ENCODE results near the gene PTPN14. TPM values are rescaled to one million over a fixed set of nuclear protein-coding genes. Genes with fewer than 3 reads are reported as not detected.

Gene PTPN14
- total RNA-seq, 2 donors from 2014 or later = 9.8 to 11.8 TPM

DNA sequence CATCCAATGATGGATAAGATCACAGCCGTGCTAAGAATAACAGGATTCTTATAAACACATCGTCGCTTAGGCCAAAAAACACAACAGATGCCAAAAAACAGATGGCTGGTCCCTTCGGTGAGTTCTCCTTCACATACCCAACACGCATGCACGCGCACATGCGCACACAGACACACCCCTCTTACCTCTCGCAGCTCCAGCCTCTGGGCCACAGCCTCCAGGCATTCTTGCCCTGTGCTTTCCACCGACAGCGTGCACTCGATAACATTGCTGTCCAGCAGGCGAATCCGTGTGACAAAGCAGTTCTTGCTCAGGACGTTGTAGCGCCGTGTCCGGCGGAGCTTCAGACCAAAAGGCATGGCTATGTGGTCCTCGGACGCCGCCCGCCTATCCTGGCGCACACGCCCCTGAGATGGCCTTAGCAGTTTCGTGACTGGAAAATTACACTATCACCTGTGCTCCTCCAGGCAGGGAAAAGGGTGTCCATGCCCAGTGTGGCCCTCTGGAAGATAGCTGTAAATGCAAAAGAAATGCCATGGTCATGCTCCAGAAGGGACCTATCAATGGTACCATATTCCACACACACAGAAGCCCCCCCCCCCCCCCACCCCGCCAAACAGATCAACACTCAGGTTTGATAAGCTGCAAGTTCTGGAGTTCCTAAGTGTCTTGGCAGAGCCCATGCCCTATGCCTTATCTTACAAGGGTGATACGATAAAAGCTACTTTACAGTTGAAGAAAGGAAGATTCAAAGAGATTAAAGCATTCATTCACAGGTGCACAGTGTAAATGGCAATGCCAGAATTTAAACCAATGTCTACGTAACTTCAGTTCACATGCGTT lies 86.7 kb downstream of the PTPN14 start:
- no peaks in the 10 kb centered on the region for H3K27me3 ChIP-seq
- no peaks in the 10 kb centered on the region for H3K4me1 ChIP-seq
- H3K4me3 ChIP-seq = no peak overlapping the region
- H3K9me3 ChIP-seq = no peaks in the 10 kb centered on the region
- no peaks in the 10 kb centered on the region for H3K36me3 ChIP-seq
- TF ChIP-seq, protein P1, sequence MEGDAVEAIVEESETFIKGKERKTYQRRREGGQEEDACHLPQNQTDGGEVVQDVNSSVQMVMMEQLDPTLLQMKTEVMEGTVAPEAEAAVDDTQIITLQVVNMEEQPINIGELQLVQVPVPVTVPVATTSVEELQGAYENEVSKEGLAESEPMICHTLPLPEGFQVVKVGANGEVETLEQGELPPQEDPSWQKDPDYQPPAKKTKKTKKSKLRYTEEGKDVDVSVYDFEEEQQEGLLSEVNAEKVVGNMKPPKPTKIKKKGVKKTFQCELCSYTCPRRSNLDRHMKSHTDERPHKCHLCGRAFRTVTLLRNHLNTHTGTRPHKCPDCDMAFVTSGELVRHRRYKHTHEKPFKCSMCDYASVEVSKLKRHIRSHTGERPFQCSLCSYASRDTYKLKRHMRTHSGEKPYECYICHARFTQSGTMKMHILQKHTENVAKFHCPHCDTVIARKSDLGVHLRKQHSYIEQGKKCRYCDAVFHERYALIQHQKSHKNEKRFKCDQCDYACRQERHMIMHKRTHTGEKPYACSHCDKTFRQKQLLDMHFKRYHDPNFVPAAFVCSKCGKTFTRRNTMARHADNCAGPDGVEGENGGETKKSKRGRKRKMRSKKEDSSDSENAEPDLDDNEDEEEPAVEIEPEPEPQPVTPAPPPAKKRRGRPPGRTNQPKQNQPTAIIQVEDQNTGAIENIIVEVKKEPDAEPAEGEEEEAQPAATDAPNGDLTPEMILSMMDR (IDR thresholded peaks at IDR 0.05) = no peak
- DNase-seq = no peak
- H3K27ac ChIP-seq = no peak overlapping the region
- no peak overlapping the region for H3K9ac ChIP-seq (ENCODE audit: low read depth in 2 of 2, low read length in 2 of 2)
- intact Hi-C loops (cut with DNase I) = no loop called here

DNA sequence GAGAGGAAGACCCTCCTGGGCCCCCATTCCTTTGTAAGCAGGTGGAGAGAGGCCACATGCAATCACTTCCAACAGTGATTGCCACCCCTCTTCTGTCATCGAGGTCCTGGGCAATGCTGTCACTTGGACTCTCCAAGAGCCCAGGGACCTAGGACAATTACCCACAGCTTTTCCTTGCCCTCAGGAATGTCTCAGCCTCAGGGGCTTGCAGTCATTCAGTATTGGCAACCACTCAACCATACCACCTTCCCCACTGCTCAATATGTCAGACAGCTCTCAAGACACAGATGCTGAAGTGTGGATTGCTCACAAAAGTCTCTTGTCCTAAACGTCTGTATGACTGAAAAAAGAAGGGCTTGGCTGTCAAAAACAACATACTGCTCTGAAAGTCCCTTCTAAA lies 87.8 kb downstream of the PTPN14 start:
- intact Hi-C loops (cut with DNase I) = no loop called here
- Histone ChIP-seq H3K9ac (ENCODE audit: low read depth in 2 of 2, low read length in 2 of 2) (no peak overlapping the region), H3K9me3 (no peaks in the 10 kb centered on the region), H3K27me3 (no peaks in the 10 kb centered on the region), H3K36me3 (no peaks in the 10 kb centered on the region), H3K4me1 (no peaks in the 10 kb centered on the region), H3K4me3 (no peak overlapping the region), H3K27ac (no peak overlapping the region)
- TF ChIP-seq, protein P1 (IDR thresholded peaks at IDR 0.05) = no peak
- no peak for DNase-seq

DNA sequence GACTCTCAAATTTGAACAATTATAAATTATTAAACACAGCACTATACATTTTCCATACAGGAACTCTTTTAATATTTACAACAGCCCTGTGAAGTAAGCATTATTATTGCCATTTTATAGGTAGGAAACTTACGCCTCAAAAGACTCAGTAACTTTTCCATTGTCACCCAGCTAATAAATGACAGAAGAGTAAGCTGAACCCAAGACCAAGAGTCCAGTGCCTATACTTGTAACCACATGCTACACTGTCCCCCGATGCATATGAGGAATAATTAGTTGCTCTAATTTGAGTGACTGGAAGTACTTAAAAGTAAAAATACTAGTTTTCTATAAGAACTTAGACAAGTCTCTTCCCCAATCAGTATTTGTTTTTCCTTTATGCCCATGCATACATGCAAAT lies 88.5 kb downstream of the PTPN14 start:
- Histone ChIP-seq H3K4me1 (no peaks in the 10 kb centered on the region), H3K4me3 (no peak overlapping the region), H3K27me3 (no peaks in the 10 kb centered on the region), H3K36me3 (no peaks in the 10 kb centered on the region), H3K9ac (ENCODE audit: low read depth in 2 of 2, low read length in 2 of 2) (no peak overlapping the region), H3K9me3 (no peaks in the 10 kb centered on the region), H3K27ac (no peak overlapping the region)
- intact Hi-C loops (cut with DNase I) = no loop called here
- TF ChIP-seq, protein P1 (IDR thresholded peaks at IDR 0.05) = no peak
- no peak for DNase-seq

DNA sequence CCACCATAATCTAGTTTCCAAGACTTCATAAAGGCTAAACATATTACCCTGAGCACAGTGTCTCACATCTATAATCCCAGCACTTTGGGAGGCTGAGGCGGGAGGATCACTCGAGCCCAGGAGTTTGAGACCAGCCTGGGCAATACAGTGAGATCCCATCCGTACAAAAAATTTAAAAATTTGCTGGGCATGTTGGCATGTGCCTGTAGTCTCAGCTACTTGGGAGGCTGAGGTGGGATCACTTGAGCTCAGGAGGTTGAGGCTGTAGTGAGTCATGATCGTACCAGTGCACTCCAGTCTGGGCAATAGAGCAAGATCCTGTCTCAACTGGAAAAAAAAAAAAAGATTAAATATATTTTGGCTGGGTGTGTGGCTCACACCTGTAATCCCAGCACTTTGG lies 90.1 kb downstream of the PTPN14 start:
- intact Hi-C loops (cut with DNase I) = no loop called here

DNA sequence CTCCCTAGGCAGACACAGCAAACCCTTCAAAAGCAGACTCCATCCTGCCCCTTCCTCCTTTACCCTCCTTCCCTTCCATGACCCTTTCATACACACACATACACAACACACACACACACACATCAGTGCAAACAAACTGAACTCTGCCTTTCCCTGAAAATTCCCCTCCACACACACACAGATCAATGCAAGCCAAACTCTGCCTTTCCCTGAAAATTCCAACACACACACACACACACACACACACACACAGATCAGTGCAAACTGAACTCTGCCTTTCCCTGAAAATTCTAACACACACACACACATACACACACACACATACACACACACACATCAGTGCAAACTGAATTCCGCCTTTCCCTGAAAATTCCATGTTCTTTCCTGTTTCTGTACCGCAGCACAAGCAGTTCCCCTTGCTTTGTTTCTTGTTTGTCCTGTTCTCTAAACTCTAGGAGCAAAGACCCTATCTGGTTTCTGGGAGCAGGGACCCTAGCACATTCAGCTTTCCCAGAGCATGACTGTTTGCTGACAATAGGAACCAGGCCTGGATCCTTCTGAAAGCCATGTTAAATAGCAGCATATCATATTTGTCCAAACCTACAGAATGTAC lies 91.0 kb downstream of the PTPN14 start:
- TF ChIP-seq, protein P1 (IDR thresholded peaks at IDR 0.05) = no peak
- H3K9me3 ChIP-seq = no peaks in the 10 kb centered on the region
- no peaks in the 10 kb centered on the region for H3K27me3 ChIP-seq
- H3K4me3 ChIP-seq = no peak overlapping the region
- no peak overlapping the region for H3K9ac ChIP-seq (ENCODE audit: low read depth in 2 of 2, low read length in 2 of 2)
- intact Hi-C loops (cut with DNase I) = no loop called here
- H3K36me3 ChIP-seq = no peaks in the 10 kb centered on the region
- DNase-seq = no peak
- no peaks in the 10 kb centered on the region for H3K4me1 ChIP-seq
- H3K27ac ChIP-seq = no peak overlapping the region

More for the DNA sequence above, 90.1 kb downstream of the PTPN14 start:
- H3K27ac ChIP-seq = no peak overlapping the region
- no peak for DNase-seq
- no peak overlapping the region for H3K4me3 ChIP-seq
- H3K9ac ChIP-seq (ENCODE audit: low read depth in 2 of 2, low read length in 2 of 2) = no peak overlapping the region
- H3K9me3 ChIP-seq = no peaks in the 10 kb centered on the region
- TF ChIP-seq, protein P1 (IDR thresholded peaks at IDR 0.05) = no peak
- no peaks in the 10 kb centered on the region for H3K4me1 ChIP-seq
- H3K27me3 ChIP-seq = no peaks in the 10 kb centered on the region
- no peaks in the 10 kb centered on the region for H3K36me3 ChIP-seq
